ENCODE data around the gene SLC38A8.

SLC38A8 gene

GRCh38 chr16:83969771-83970429 lies 72.7 kb downstream of the SLC38A8 start:
- no peak for DNase-seq (ENCODE audit: low read depth)

DNA sequence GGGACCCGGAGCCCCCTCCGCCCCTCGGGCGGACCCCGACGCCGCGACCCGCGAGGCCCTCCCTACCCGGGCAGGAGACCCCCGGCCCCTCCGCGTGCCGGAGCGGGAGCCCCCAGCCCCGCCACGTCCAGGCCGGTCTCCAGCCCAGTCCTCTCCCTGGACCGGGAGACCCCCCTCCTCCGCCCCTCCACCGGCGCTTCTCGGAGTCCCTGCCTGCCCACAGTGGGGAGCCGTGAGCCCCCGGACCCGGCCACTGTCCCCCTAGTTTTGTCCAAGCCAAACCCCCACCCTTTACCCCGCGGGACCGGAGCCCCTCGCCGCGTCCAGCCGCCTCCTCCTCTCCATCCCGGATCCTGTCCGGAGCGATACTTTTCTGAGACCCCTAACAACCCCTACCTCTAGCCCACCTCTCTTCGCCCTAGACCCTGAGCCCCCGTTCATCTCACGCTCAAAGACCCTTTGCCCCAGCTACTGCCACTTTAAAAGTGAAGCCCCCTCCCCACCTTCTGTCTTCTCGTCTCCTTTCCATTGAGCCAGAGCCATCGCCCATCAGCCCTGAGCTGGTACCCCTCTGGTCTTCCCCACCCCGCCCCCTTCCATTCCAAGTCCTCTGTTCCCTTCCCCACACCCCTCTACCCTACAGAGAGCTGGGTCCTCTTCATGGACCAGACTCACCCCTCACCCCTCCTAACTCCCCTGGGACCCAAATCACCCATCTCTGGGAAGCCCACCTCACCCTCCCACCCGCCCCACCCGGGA lies 73.5 kb downstream of the SLC38A8 start:
- DNase-seq (ENCODE audit: low read depth): no peak

DNA sequence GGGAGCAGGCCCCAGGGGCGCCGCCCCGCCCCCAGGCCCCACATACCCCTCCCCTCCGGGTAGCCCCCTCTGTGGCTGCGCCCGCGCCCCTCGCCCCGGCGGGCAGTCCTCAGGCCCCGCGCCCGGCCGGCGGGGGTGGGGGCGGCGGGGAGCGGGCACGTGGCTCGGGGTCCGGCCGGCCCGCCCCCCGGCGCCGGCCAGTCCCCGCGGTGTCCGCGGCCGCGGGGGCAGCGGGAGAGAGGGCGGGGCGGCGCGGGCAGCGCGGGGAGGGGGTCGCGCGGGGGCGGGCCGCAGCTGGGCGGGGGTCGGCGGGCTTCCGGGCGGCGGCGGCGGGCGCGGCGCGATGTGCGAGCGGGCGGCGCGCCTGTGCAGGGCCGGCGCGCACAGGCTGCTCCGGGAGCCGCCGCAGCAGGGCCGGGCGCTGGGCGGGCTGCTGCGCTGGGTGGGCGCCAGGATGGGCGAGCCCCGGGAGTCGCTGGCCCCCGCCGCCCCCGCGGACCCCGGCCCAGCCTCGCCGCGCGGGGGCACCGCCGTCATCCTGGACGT lies 74.2 kb downstream of the SLC38A8 start:
- no peak for DNase-seq (ENCODE audit: low read depth)

- no peak for DNase-seq (ENCODE audit: low read depth)
Measured at GRCh38 chr16:83967838-83968305, 74.7 kb downstream of the SLC38A8 start, which contains the start of gene NECAB2. Gene NECAB2 (plus strand): TSS chr16:83968244. CDS start chr16:83968649, 405 bp downstream.

GRCh38 chr16:83967091-83967490 lies 75.5 kb downstream of the SLC38A8 start:
- DNase-seq (ENCODE audit: low read depth): no peak

GRCh38 chr16:83966153-83966696 lies 76.4 kb downstream of the SLC38A8 start:
- no peak for DNase-seq (ENCODE audit: low read depth)

- DNase-seq (ENCODE audit: low read depth): no peak
Measured at GRCh38 chr16:83965444-83966152, 77.0 kb downstream of the SLC38A8 start.

DNA sequence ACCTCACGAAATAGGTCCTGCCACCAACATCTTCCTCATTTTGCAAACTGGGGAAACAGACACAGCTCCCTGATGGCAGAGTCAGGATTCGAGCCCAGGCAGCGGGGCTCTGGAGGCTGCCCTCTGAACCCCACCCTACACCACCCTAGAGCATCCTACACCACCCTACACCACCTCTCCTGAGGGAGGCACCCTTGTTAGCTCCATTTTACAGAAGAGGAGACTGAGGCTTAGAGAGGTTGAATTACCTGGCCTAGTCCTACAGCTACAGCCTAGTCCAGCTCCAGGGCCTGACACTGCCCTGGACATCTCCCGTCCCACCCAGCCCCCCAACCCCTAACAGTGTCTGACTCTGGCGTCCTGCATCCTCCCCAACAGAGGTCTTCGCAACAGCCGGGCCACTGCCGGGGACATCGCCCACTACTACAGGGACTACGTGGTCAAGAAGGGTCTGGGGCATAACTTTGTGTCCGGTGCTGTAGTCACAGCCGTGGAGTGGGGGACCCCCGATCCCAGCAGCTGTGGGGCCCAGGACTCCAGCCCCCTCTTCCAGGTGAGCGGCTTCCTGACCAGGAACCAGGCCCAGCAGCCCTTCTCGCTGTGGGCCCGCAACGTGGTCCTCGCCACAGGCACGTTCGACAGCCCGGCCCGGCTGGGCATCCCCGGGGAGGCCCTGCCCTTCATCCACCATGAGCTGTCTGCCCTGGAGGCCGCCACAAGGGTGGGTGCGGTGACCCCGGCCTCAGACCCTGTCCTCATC lies 77.7 kb downstream of the SLC38A8 start:
- DNase-seq (ENCODE audit: low read depth): no peak

DNA sequence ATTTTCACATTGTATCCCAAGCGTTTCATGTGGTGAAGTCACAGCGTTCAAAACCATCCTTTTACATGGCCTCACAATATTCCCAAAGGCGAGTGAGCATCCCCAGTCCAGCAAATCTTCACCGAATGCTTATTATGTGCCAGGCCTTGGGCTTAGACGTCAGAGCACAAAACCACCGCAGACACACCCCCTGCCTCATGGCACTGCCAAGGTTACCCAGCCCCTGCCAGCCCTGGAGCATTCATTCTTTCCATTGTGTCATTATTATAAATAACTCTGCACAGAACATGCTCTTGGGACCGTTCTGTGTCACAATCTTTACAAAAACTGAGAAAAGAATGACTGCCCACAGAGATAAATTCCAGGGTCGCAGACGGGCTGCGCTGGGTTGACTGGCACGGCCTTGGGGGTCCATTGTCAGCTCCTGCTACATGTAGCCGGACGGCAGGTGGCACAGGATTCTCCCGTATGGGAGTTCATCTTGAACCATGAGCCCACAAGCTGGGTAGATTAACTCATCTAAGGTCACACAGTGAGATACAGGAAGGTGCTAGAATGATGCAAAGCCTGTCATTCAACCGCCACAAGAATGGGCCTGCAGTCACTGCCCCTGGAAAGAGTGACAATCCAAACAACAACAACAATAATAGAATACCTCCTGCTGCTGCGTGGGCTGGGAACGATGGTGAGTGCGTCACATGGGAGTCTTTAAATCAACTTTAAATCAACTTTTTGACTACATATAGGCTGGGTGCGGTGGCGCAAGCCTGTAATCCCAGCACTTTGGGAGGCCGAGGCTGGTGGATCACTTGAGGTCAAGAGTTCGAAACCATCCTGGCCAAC lies 79.1 kb downstream of the SLC38A8 start:
- no peak for DNase-seq (ENCODE audit: low read depth)

GRCh38 chr16:83961591-83961990 lies 81.0 kb downstream of the SLC38A8 start:
- DNase-seq (ENCODE audit: low read depth): no peak

- DNase-seq (ENCODE audit: low read depth): no peak
Measured at GRCh38 chr16:83960521-83961249, 81.9 kb downstream of the SLC38A8 start.
